HG02571 (cell line): Measurements from ENCODE around the gene GDAP2.
"Not testable (repeated sequence)": the region's sequence is repeated elsewhere in the genome, so short reads cannot be mapped to it uniquely, and the experiment has no call there.

ENCODE experiments used
- ATAC-seq: cut with Tn5 transposase; IDR thresholded peaks from one replicate; pipeline ENCODE4 v1.9.1; 2021; ENCODE audit warnings: mild to moderate bottlenecking, moderate library complexity; ENCODE audit not compliant: unreplicated experiment

The GDAP2 gene, protein sequence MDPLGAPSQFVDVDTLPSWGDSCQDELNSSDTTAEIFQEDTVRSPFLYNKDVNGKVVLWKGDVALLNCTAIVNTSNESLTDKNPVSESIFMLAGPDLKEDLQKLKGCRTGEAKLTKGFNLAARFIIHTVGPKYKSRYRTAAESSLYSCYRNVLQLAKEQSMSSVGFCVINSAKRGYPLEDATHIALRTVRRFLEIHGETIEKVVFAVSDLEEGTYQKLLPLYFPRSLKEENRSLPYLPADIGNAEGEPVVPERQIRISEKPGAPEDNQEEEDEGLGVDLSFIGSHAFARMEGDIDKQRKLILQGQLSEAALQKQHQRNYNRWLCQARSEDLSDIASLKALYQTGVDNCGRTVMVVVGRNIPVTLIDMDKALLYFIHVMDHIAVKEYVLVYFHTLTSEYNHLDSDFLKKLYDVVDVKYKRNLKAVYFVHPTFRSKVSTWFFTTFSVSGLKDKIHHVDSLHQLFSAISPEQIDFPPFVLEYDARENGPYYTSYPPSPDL

DNA sequence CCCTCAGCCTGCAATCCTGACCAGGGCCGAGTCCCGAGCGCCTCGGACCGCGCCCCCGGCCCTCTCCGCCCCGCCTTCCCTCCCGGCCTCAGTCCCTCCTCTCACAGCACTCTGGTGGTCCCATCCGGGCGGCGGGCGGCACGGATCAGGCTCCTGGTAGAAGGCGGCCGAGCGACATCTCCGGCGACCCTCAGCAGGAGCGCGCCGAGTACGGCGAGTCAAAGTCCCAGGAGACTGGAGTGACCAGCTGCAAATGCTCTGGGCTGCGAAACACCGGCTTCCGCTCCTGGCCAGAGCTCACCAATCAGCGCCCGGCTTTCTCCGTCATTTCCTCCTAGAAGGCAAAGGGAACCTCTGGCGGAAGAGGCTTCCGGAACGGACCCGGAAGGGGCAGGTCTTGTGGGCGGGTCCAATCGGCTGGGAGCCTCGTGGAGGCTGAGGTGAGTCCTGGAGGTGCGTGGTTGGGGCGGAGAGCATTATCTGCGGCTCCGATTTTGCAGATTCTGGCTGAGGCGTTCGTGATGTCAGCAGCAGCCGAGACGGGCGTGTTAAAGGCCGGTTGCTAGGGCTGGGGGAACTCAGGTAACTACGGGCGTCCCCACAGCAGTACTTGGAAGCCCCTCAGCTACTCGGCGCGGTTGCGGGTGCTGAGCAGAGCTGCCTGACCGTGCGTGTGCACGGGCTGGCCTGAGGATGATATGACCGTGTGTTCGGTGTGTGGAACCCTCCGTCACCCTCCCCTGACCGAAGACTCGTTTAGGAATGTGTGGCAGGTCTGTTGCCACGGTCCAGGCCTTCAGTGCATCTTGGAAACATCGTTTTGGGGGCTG, at the start of gene GDAP2, which contains the start of gene WDR3:
TSS of gene GDAP2 (minus strand) at position 279 of the 830 bp plus-strand sequence. CDS start 9,264 bp downstream, outside the sequence.
TSS of gene WDR3 (plus strand) at position 397 of the 830 bp plus-strand sequence. CDS start 3,581 bp downstream, outside the sequence.
- peak; percentile 96 for ATAC-seq

DNA sequence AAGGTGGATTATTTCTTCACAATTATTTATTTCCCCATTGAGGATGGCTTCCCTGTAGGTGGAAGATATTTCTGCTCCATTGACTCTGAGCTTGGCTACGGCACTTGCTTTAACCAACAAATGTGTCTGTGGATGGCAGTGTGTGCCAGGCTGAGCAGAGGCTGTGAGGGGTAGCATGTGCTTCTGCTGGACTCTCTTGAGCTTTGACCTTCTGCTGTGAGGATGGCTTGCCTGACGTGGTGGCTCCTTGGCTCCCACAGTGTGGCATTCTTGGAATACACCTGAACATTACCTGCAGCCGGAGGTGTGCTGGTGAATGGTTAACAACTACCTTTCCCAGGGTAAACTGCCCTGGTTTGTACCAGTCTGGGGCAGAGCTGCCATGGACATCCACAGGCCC, 47.0 kb upstream of the GDAP2 start:
- no peak for ATAC-seq

DNA sequence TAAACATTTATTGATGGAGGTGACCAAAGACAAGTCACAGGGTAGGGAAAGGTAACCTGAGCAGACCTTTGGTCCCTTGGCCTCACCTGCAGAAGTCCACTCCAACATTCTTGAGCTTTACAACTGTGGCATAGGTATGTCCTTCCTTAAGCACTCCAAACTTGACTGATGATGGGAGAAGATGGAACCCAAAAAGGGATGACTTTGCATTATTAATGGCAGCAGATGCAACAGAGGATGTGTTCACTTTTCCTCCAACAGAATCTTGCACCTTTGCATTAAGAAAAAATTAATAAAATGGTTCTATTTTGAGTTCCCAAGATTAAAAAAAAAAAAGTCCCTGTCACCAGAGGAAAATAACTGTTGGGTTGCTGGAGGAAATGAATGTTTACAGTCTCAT, 42.4 kb upstream of the GDAP2 start:
- no peak for ATAC-seq

DNA sequence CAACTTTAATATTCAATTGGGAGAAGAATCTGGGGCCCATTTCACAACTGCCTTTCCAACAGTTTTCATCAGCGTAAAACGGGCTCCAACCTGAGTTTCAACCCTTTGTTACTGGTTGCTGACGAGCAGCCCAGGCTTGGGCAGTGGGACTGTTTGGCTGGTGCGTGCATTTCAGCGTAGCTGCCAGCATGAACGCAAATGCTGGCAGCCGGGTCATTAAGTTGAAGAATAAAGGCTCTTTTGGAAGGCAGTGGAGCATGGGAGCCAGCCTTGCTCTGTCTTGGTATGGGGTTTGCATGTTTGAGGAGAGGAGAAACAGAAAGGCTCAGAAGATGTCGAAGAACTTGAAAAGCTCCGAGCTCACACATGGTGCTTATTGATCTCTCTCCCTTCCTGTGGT, 40.8 kb upstream of the GDAP2 start:
- no peak for ATAC-seq

DNA sequence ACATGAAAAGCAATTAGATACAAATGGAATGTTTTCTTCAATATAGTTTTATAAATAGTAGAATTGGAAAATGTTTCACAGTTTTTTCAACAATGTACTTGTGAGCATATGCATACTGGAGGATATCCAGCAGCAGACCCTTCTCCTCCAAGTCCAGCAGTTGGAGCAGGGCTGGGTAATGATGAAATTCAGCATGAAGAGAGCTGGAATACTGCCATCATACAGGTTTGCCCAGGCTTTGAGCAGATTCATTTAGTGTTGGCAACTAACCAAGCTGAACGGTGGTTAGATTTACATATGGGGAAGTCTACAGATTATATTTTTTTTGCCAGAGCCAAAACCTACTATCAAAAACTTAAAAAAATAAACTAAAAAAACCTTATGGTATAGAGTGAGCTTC, 38.5 kb upstream of the GDAP2 start:
- ATAC-seq = no peak

DNA sequence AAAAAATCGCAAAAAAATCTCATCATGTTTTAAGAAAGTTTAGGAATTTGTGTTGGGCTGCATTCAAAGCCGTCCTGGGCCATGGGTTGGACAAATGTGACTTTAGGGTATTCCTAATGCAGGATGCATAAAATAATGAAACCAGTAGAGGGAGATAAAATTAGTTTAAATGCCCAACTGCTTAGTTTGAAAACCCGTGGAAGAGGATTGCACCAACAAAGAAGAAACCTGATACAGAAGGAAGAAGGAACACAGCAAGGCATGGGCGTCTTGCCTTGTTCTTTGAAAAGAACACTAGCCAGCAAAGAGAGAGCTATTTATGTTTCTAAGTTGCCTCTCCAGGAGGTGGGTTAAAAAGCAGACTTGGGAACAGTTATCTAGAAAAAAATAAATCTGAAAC, 38.1 kb upstream of the GDAP2 start:
- no peak for ATAC-seq

DNA sequence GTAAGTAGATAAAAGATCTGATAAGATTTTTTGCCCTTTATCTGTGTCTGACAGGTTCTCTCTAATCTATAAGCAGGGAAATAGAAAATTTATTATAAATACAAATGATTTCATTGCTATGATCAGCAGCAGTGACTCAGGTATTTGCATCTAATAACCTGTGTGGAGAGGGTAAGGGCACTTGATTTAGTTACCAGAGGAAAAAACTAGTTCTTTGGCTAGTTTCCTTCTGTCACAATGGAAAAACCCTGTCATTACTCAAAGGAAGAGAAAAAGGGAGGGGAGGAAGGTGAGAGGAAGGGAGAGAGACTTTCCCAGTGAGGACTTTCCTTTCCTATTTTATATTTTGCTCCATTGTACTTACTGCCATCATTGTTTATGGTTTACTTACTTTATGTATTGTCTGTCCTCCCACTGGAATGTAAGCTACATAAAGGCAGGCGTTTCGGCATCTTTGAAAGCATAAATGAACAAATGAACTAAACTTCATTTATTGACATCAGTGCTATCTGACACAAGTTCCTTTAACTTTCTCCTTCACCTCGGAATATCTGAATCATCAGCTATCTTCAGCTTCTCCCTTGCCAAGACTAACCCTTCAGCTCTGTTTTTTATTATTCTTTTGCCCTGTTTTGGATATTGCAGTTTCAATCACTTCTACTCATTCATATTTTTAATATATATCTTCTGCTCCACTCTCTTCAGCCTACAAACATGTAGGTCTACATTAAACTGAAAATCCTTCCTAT, 35.0 kb upstream of the GDAP2 start:
- no peak for ATAC-seq

DNA sequence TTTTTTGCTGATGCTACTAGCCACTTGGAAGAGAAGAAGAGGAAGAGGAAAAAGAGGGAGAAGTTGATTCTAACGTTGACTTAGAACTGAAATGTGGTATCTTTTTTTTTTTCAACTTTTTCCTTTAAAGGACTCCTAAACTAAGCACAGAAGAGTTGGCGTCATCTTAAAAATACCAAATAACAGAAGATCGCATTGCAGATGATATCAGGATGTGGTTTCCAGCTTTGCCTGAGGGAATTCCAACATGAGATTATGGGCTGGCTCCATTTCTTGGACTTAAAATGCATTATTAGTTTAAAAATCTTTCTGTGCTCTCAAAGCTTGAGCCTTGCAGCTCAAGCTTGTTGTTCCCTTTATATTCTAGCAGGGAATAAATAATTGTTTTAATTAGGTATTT, 29.9 kb upstream of the GDAP2 start:
- ATAC-seq = no peak

DNA sequence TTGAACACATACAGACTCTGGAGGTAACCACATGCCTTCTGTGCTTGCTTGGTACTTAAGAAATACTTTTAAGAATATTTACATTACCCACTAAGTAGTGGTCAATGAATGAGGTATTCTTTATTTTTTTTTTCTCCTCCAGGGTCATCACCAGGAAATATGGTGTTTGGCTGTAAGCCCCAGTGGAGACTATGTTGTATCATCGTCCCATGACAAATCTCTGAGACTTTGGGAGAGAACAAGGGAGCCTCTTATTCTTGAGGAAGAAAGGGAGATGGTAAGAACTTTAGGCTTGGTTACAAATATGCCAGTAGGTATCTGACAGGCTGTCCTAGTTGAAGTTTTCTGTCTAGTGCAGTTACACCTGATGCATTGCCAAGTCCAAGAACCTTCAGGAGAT, 23.0 kb upstream of the GDAP2 start:
- ATAC-seq = no peak

DNA sequence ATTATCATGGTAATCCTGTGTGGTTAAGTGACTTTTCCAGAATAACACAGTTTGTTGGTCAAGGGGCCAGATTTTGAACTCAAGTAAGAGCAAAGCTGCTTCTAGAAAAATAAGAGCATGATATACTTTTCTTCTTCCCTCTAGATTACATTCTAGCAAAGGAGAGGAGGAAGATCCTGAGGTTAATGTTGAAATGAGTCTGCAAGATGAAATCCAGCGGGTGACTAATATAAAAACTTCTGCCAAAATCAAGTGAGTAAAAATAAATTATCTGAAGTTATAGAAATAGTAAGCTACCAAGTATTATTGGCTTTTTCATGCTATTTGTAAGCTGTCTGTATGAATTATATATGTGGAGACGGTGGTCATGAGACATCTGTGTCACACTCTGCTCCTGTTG, 12.9 kb upstream of the GDAP2 start:
- ATAC-seq = no peak

DNA sequence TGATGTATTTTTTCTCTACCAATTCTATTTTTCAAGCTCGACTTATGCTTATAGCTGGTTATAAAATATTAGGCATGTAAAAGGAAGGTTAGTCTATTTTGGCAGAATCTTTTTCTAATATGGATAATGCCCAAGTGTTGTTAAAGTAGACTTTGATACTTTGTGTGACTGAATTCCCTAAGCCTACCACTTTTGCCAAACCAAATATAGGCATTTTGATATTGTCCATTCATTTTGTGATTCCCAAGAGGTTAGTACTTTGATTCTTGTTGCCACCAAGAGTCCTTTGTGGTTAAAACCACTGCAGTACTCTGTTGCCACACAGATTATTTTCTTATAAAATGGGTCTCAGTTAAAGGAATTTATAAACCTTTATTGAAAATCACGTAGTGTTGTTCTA, 4.3 kb upstream of the GDAP2 start:
- ATAC-seq = no peak

DNA sequence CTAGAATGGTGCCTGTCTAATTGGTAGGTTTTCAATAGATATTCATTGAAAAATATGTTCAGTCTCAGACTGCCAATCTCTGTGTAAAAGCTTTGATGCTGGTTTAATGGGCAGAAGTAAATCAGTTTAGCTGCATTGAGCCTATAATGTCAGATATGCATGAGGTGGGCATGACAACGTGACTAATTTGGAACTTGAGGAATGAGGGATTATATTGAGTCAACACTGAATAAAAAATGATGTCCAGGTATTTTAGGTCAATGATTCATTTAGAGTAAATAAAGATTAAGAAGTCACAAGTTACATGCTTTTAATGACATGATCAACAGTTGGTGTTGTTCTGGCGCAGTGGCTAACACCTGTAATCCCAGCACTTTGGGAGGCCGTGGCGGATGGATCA, 3.2 kb upstream of the GDAP2 start:
- ATAC-seq = no peak

DNA sequence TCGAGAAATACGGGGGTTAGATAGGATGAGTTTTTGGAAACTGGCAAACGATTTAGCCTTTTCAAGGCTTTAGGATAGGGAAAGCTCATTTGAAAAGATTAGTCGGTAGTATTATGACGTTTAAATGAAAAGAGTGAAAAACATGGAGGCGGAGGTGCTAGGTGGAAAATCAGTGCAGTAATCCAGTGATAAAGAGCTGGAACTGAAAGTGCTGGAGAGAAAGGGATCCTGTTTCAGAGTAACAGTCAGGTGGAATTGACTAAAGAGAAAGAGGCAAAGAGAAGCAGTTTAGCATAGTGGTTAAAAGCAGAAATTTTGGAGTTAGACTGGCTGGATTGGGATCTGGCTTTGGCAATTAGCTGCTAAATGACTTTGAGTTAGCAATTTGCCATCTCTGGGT, 1.1 kb upstream of the GDAP2 start:
- no peak for ATAC-seq

DNA sequence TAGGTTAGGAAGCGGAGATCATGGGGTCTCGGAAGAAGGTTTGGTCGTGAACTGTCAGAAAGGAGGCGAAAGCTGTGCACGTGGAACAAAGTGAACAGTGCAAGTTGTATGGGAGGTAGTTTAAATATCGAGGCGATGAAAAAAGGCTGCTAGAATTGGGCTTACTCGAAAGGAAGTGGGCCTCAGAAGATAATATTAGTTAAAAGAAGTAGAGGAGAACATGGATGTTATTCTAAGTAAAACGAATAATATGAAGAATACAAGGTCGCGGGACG, 689 bp upstream of the GDAP2 start:
- no peak for ATAC-seq

DNA sequence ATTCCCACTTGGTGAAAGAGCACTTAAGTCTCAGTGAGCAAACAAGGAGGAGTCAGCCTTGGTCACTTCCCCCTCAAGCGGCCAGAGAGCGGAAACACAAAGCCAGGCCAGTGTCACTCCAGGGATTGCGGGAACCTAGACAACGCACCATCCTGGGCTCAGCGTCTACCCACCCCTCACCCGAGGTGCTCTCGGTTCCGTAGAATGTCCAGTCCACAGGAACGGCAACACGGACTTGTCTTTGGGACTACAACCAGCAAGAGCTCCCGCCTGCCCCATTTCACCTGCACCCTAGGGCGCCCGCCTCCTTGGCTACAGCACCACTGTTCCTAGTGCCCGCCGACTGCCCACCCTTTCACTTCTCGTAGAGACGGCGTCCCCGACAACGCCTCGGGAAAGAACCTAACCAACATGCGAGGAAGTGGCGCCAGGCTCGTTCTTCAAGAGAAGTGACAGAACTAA, 509 bp downstream of the GDAP2 start:
- ATAC-seq = peak; percentile 33

DNA sequence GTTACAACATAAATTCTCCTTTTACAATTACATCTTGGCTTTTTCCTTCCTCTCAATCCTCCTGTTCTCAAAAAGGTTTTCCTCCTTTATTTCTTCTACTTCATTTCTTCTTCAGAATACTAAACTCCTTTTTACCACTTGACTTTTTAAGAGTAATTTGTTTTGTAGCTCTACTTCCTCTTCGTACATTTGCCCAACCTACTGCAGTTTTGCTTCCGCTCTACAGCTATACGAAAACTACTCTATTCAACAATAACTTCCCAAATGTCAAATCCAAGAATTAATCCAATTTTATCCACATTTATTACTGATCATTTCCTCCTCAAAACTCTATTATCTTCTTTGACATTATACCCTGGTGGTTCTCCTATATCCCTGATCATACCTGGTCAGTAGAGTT, 3.4 kb downstream of the GDAP2 start:
- ATAC-seq = no peak

DNA sequence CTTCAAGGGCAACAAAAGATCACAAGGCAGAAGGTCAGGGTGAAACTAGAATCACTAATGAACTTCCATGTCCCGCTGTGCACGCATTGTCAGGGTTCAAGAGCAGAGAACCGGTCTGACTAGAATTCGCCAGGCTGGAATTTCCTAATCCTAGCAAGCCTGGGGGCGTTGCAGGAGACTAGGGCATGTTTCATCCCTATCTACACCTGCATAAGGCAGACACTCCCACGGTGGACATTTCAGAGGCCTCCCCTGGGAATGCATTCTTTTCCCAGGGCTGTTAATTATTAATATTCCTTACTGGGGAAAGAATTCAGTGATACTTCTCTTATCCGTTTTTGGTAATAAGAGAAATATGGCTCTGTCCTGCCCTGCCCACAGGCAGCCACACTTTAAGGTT, 6.7 kb downstream of the GDAP2 start:
- not testable (repeated sequence) for ATAC-seq

DNA sequence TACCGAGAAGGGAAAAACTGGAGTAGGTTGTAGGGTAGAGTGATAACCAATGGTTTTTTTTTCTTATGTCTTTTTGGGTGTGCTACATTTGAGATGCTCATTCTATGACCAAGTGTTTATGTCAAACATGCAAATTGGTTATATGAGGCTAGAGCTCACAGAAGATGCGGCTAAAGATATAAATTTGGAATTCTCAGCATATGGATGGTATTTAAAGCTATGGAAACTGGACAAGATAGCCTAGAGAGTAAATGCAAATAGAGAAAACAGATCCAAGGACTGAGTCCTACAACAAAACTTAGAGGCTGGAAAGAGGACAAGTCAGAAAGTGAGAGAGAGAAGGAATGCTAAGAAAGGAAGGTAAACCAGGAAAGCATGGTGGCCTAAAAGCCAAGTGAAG, 7.4 kb downstream of the GDAP2 start:
- no peak for ATAC-seq

DNA sequence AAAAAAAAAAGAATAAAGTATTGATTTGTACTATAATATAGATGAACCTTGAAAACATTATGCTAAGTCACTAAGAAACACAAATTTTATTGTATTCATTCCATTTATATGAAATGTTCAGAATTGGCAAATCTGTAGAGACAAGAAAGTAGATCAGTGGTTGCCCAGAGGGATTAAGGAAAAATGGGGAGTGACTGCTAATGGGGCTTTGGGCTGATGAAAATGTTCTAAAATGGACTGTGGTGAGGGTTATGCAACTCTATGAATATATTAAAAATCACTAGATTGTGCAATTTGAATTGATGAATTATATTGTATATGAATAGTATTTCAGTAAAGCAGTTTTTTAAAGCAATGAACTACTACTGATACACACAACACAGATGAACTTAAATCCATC, 10.0 kb downstream of the GDAP2 start:
- ATAC-seq = no peak

DNA sequence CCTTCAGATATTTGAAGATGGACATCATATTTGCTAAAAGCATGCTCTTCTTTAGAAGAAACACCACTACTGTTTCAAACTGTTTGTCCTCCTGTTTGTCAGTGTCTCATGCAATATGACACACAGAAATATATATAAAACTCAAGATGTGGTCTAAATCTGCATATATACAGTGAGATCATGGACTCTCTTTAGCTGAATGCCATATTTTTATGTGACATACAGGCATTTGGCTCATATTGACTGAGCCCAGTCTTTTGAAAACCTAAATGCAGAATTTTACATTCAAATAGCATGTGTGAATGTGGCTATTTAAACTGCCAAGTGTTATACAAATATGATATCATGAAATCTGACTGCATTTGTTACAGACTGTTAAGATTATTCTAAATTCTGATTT, 18.4 kb downstream of the GDAP2 start:
- no peak for ATAC-seq

DNA sequence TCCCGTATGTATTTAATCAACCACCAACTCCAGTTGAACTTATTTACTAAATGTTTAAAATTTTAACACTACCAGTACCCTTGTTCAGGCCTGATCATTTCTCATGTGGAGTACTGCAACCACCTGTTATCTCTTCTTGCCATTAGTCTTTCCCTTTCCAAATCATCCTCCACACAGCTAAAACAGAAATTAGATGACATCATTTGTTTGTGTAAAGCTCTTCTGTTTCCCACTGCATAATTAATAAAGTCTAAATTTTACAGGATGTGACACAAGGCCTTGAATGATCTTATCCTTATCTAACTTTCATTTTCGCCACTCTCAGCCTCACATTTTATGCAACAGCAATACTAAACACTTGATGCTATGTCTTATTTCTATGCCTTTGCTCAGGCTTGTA, 24.4 kb downstream of the GDAP2 start:
- no peak for ATAC-seq
